Measurements from ENCODE around the gene FXYD1. TPM values are rescaled to one million over a fixed set of nuclear protein-coding genes. Genes with fewer than 3 reads are reported as not detected.
"Not testable (repeated sequence)": the region's sequence is repeated elsewhere in the genome, so short reads cannot be mapped to it uniquely, and the experiment has no call there.

The FXYD1 gene
- polyA plus RNA-seq, 2 donors, result 13.2 to 21.4 TPM

DNA sequence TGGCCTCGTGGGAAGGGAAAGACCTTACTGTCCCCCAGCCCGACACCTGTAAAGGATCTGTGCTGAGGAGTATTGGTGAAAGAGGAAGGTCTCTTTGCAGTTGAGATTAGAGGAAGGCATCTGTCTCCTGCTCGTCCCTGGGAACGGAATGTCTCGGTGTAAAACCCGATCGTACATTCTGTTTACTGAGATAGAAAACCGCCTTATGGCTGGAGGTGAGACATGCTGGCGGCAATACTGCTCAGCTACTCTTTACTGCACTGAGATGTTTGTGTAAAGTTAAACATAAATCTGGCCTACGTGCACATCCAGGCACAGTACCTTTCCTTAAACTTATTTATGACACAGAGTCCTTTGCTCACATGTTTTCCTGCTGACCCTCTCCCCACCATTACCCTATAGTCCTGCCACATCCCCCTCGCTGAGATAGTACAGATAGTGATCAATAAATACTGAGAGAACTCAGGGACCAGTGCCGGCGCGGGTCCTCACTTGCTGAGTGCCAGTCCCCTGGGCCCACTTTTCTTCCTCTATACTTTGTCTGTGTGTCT, 8.8 kb upstream of the FXYD1 start:
- not testable (repeated sequence) for H3K36me3 ChIP-seq (ENCODE audit: control insufficient read depth in 2 of 2, insufficient read depth in 2 of 2, low read length in 1 of 2); H3K27ac ChIP-seq (ENCODE audit: low read depth in 2 of 2, low read length in 1 of 2); H3K4me3 ChIP-seq (ENCODE audit: low read depth in 1 of 2, low read length in 2 of 2); H3K27me3 ChIP-seq (ENCODE audit: control insufficient read depth in 1 of 2, insufficient read depth in 2 of 2, low read length in 2 of 2); H3K9me3 ChIP-seq (ENCODE audit: control insufficient read depth in 2 of 2, insufficient read depth in 1 of 2, low read depth in 1 of 2, low read length in 1 of 2)
- H3K4me1 ChIP-seq (ENCODE audit: control insufficient read depth in 2 of 2, insufficient read depth in 2 of 2, low read length in 1 of 2), result peaks cover 5 to 21% of the 10 kb centered on the region in 2 donors
- WGBS, 2 donors, result 62 to 73% methylated on average over 14 of the region's 14 CpGs

DNA sequence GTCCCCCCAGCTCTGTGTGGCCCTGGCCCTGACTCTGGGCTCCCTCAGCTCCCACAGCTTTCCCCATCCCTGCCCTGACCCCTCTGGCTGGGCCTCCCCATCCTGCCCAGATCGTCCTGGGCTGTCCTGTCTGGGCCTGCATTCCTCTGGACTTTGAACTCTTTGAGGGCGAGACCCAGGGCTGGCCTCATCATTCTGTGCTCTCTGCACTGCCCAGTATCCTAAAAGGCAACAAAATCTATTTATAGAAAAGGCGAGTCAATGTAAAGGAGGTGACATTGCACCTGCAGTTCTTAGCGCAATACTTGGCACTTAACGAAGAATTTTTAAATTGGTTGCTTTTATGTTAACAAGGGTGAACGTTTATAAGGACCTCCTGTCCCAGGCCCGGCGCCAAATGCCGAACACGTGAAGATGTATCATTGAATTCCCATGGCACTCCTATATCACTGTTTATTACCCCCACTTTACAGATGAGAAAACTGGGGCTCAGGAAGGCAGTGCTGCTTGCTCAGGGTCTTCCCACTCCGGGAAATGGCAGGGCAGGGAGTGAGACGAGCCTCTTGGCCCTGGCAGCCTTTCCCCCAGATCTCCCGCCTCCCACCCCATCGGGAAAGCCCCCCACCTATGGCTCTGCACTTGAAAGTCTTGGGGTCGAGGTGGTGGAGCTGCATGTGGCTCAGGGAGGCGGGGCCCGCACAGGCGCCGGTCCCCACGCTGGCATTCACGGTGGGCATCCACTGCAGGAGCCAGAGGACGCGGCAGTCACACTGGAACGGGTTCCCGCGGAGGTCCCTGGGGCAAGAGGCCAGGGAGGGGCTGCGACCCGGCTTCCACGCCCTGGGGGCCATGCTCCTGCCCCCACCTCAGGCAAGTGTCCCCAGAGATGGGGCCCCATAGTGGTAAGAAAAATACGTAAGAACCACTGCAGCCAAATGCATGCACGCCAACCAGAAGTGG, 7.6 kb upstream of the FXYD1 start:
- no peaks in the 10 kb centered on the region for H3K36me3 ChIP-seq (ENCODE audit: control insufficient read depth in 2 of 2, insufficient read depth in 2 of 2, low read length in 1 of 2)
- no peaks in the 10 kb centered on the region for H3K9me3 ChIP-seq (ENCODE audit: control insufficient read depth in 2 of 2, insufficient read depth in 1 of 2, low read depth in 1 of 2, low read length in 1 of 2)
- peaks cover 0 to 10% of the 10 kb centered on the region in 2 donors for H3K4me1 ChIP-seq (ENCODE audit: control insufficient read depth in 2 of 2, insufficient read depth in 2 of 2, low read length in 1 of 2)
- WGBS, 2 donors, result 72 to 81% methylated on average over 31 of the region's 31 CpGs
- no peak overlapping the region for H3K4me3 ChIP-seq (ENCODE audit: low read depth in 1 of 2, low read length in 2 of 2)
- H3K27me3 ChIP-seq (ENCODE audit: control insufficient read depth in 1 of 2, insufficient read depth in 2 of 2, low read length in 2 of 2), result no peaks in the 10 kb centered on the region
- H3K27ac ChIP-seq (ENCODE audit: low read depth in 2 of 2, low read length in 1 of 2), result no peak overlapping the region

DNA sequence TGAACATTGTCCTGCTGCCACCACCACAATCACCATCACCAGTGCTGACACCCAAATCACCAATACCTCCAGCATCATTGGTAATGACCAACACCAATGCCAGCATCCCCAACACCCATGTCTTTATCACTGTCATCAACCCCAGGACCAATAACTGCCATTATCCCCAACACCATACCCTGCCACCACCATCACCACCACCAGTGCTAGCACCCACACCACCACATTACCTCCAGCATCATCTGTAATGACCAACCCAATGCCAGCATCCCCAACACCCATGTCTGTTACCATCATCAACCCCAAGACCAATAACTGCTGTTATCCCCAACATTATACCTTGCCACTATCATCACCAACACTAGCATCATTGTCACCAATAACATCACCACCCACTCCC, 6.4 kb upstream of the FXYD1 start:
- no peak overlapping the region for H3K4me3 ChIP-seq (ENCODE audit: low read depth in 1 of 2, low read length in 2 of 2)
- H3K9me3 ChIP-seq (ENCODE audit: control insufficient read depth in 2 of 2, insufficient read depth in 1 of 2, low read depth in 1 of 2, low read length in 1 of 2), result no peaks in the 10 kb centered on the region
- H3K4me1 ChIP-seq (ENCODE audit: control insufficient read depth in 2 of 2, insufficient read depth in 2 of 2, low read length in 1 of 2), result peaks cover 0 to 6% of the 10 kb centered on the region in 2 donors

DNA sequence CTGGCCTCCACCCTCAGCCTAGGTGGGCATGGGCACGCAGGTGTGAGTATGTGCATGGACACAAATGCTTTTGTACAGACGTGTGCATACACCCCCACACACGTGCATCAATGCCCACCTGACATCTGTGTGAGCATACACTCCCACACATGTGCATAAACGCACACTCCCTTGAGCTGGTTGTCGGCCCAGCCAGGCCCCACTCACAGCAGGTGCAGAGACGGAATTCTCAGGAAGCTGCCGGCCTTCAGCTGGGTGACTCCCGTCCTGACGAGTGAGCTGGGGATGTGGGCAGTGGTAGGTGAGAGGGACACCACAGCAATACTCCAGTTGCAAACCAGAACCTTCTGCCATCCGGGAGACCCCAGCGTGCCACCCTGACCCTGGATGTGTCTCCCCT, 4.8 kb upstream of the FXYD1 start:
- Histone ChIP-seq H3K36me3 (ENCODE audit: control insufficient read depth in 2 of 2, insufficient read depth in 2 of 2, low read length in 1 of 2) (no peaks in the 10 kb centered on the region), H3K27me3 (ENCODE audit: control insufficient read depth in 1 of 2, insufficient read depth in 2 of 2, low read length in 2 of 2) (no peaks in the 10 kb centered on the region), H3K4me3 (ENCODE audit: low read depth in 1 of 2, low read length in 2 of 2) (no peak overlapping the region), H3K27ac (ENCODE audit: low read depth in 2 of 2, low read length in 1 of 2) (no peak overlapping the region), H3K9me3 (ENCODE audit: control insufficient read depth in 2 of 2, insufficient read depth in 1 of 2, low read depth in 1 of 2, low read length in 1 of 2) (no peaks in the 10 kb centered on the region), H3K4me1 (ENCODE audit: control insufficient read depth in 2 of 2, insufficient read depth in 2 of 2, low read length in 1 of 2) (peaks cover 0 to 2% of the 10 kb centered on the region in 2 donors)
- whole genome bisulfite sequencing, 2 donors, result 72 to 77% methylated on average over 11 of the region's 11 CpGs

More for the DNA sequence above, 6.4 kb upstream of the FXYD1 start:
- H3K27ac ChIP-seq (ENCODE audit: low read depth in 2 of 2, low read length in 1 of 2), result no peak overlapping the region
- no peaks in the 10 kb centered on the region for H3K27me3 ChIP-seq (ENCODE audit: control insufficient read depth in 1 of 2, insufficient read depth in 2 of 2, low read length in 2 of 2)
- H3K36me3 ChIP-seq (ENCODE audit: control insufficient read depth in 2 of 2, insufficient read depth in 2 of 2, low read length in 1 of 2), result no peaks in the 10 kb centered on the region

DNA sequence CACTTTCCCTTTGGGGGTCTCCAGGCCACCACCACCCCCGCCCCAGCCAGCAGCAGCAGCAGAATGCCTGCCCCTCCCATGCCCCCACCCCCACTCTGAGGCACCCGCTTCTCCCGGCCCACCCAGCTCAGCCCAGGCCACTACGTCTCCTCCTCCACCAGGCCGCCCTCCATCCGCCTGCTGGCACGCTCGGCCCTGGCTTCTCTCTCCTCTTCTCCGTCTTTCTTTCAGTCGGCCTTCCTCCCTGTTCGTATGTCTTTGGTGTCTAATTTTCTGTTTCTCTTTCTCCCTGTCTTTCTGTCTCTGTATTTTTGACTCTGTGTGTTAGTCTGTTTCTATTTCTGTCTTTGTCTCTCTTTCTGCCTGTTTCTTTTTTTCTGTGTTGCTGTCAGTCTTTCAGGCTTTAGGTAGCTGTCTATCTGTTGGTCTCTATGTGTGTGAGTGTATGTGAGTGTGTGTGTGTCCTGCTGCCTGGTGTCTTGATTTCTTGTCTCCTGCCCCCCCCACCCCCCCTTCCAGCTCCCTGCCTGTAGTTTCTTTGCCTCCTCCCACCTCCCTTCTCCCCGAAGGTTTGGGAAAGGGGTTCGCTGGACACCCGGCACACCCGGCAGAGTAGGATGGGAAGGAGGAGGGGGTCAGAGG, 3.9 kb upstream of the FXYD1 start, which contains the start of gene LGI4:
Gene LGI4 (minus strand): TSS at position 459 of the 642 bp plus-strand sequence. CDS start 379 bp downstream, at position 80.
- 63 to 68% methylated on average over 15 of the region's 15 CpGs for WGBS, 2 donors
- Histone ChIP-seq H3K4me3 (ENCODE audit: low read depth in 1 of 2, low read length in 2 of 2) (no peak within 1 kb of the TSS), H3K9me3 (ENCODE audit: control insufficient read depth in 2 of 2, insufficient read depth in 1 of 2, low read depth in 1 of 2, low read length in 1 of 2) (no peaks in the 10 kb centered on the region), H3K36me3 (ENCODE audit: control insufficient read depth in 2 of 2, insufficient read depth in 2 of 2, low read length in 1 of 2) (no peaks in the 10 kb centered on the region), H3K4me1 (ENCODE audit: control insufficient read depth in 2 of 2, insufficient read depth in 2 of 2, low read length in 1 of 2) (peaks cover 0 to 2% of the 10 kb centered on the region in 2 donors), H3K27ac (ENCODE audit: low read depth in 2 of 2, low read length in 1 of 2) (peak within 1 kb of the TSS in 1 of 2 donors; percentile 43), H3K27me3 (ENCODE audit: control insufficient read depth in 1 of 2, insufficient read depth in 2 of 2, low read length in 2 of 2) (no peaks in the 10 kb centered on the region)

- Histone ChIP-seq H3K36me3 (ENCODE audit: control insufficient read depth in 2 of 2, insufficient read depth in 2 of 2, low read length in 1 of 2) (no peaks in the 10 kb centered on the region), H3K4me1 (ENCODE audit: control insufficient read depth in 2 of 2, insufficient read depth in 2 of 2, low read length in 1 of 2) (peaks cover 0 to 2% of the 10 kb centered on the region in 2 donors), H3K27ac (ENCODE audit: low read depth in 2 of 2, low read length in 1 of 2) (peak overlapping the region in 1 of 2 donors; percentile 43), H3K27me3 (ENCODE audit: control insufficient read depth in 1 of 2, insufficient read depth in 2 of 2, low read length in 2 of 2) (no peaks in the 10 kb centered on the region), H3K4me3 (ENCODE audit: low read depth in 1 of 2, low read length in 2 of 2) (no peak overlapping the region), H3K9me3 (ENCODE audit: control insufficient read depth in 2 of 2, insufficient read depth in 1 of 2, low read depth in 1 of 2, low read length in 1 of 2) (no peaks in the 10 kb centered on the region)
- WGBS, 2 donors, result 1% methylated on average over 7 of the region's 7 CpGs
Observed at GRCh38 chr19:35135389-35135909, 3.2 kb upstream of the FXYD1 start.

GRCh38 chr19:35136231-35136630, 2.4 kb upstream of the FXYD1 start:
- 71 to 75% methylated on average over 11 of the region's 11 CpGs for WGBS, 2 donors
- Histone ChIP-seq H3K4me1 (ENCODE audit: control insufficient read depth in 2 of 2, insufficient read depth in 2 of 2, low read length in 1 of 2) (peaks cover 0 to 2% of the 10 kb centered on the region in 2 donors), H3K9me3 (ENCODE audit: control insufficient read depth in 2 of 2, insufficient read depth in 1 of 2, low read depth in 1 of 2, low read length in 1 of 2) (no peaks in the 10 kb centered on the region), H3K27me3 (ENCODE audit: control insufficient read depth in 1 of 2, insufficient read depth in 2 of 2, low read length in 2 of 2) (no peaks in the 10 kb centered on the region), H3K36me3 (ENCODE audit: control insufficient read depth in 2 of 2, insufficient read depth in 2 of 2, low read length in 1 of 2) (no peaks in the 10 kb centered on the region), H3K27ac (ENCODE audit: low read depth in 2 of 2, low read length in 1 of 2) (no peak overlapping the region), H3K4me3 (ENCODE audit: low read depth in 1 of 2, low read length in 2 of 2) (no peak overlapping the region)

GRCh38 chr19:35136977-35137702, 1.5 kb upstream of the FXYD1 start:
- H3K4me1 ChIP-seq (ENCODE audit: control insufficient read depth in 2 of 2, insufficient read depth in 2 of 2, low read length in 1 of 2), result peaks cover 0 to 5% of the 10 kb centered on the region in 2 donors
- WGBS, 2 donors, result 45 to 46% methylated on average over 9 of the region's 9 CpGs
- H3K36me3 ChIP-seq (ENCODE audit: control insufficient read depth in 2 of 2, insufficient read depth in 2 of 2, low read length in 1 of 2), result no peaks in the 10 kb centered on the region
- no peak overlapping the region for H3K4me3 ChIP-seq (ENCODE audit: low read depth in 1 of 2, low read length in 2 of 2)
- H3K9me3 ChIP-seq (ENCODE audit: control insufficient read depth in 2 of 2, insufficient read depth in 1 of 2, low read depth in 1 of 2, low read length in 1 of 2), result no peaks in the 10 kb centered on the region
- peak overlapping the region in 1 of 2 donors; percentile 14 for H3K27ac ChIP-seq (ENCODE audit: low read depth in 2 of 2, low read length in 1 of 2)
- no peaks in the 10 kb centered on the region for H3K27me3 ChIP-seq (ENCODE audit: control insufficient read depth in 1 of 2, insufficient read depth in 2 of 2, low read length in 2 of 2)
